Large intestine (tissue), 3 donors: Measurements from ENCODE around the gene DCTN4. TPM values are rescaled to one million over a fixed set of nuclear protein-coding genes. Genes with fewer than 3 reads are reported as not detected.

Experiments used
- DNase-seq, 2 donors: peaks; one replicate each; pipeline versions ENCODE4 v3.0.0 to v3.0.0-alpha.2; 2013
- H3K27ac ChIP-seq: one replicate; pipeline ENCODE4 v1.5.1; 2013; ENCODE audit warnings: low read length
- H3K27me3 ChIP-seq: 2 replicates; pipeline ENCODE4 v1.6.1; 2013; ENCODE audit warnings: low read length; ENCODE audit not compliant: control insufficient read depth, insufficient read depth
- H3K36me3 ChIP-seq: 2 replicates; pipeline ENCODE4 v1.6.1; 2013; ENCODE audit warnings: low read length; ENCODE audit not compliant: control insufficient read depth, insufficient read depth
- H3K4me1 ChIP-seq: one replicate; pipeline ENCODE4 v1.6.1; 2013; ENCODE audit warnings: low read length; ENCODE audit not compliant: control insufficient read depth, insufficient read depth
- H3K4me3 ChIP-seq: one replicate; pipeline ENCODE4 v1.5.1; 2013; ENCODE audit warnings: low read length
- H3K9me3 ChIP-seq: one replicate; pipeline ENCODE4 v1.6.1; 2013; ENCODE audit warnings: mild to moderate bottlenecking, low read depth, low read length, moderate library complexity; ENCODE audit not compliant: control insufficient read depth
- WGBS: methylation state at CpG from one replicate; pipeline ENCODE4 v1.1.5; 2013; ENCODE audit warnings: low lambda C conversion rate; ENCODE audit not compliant: insufficient coverage; 5-methylcytosine and 5-hydroxymethylcytosine counted together
- polyA plus RNA-seq: library from polyadenylated mRNA; unstranded; fragments of 120-200 nt; gene quantifications from one replicate; pipeline ENCODE4 v1.2.1, GENCODE V29; 2013

DCTN4 gene
- polyA plus RNA-seq, 1 donor, result 49.5 TPM

DNA sequence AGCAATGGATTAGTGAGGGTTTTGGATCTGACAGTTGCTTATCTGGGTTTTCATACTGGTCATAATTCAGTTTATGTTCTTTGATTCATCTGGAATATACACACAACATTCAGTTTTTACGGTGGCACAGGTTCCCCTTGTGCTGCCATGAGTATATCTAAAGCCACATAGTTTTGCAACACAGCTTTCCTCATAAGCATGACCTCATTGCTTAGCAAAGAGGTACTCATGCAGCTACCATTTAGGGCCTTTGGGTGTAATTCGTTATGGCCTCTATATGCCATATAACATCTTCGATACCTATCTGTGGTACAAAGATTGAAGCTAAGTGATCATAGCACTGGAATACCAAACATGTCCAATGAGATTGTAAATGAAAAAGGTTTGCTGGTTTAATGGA, 55.1 kb downstream of the DCTN4 start:
- no CpG with 5 or more reads among the region's 3 CpGs for WGBS
- DNase-seq, result no peak

DNA sequence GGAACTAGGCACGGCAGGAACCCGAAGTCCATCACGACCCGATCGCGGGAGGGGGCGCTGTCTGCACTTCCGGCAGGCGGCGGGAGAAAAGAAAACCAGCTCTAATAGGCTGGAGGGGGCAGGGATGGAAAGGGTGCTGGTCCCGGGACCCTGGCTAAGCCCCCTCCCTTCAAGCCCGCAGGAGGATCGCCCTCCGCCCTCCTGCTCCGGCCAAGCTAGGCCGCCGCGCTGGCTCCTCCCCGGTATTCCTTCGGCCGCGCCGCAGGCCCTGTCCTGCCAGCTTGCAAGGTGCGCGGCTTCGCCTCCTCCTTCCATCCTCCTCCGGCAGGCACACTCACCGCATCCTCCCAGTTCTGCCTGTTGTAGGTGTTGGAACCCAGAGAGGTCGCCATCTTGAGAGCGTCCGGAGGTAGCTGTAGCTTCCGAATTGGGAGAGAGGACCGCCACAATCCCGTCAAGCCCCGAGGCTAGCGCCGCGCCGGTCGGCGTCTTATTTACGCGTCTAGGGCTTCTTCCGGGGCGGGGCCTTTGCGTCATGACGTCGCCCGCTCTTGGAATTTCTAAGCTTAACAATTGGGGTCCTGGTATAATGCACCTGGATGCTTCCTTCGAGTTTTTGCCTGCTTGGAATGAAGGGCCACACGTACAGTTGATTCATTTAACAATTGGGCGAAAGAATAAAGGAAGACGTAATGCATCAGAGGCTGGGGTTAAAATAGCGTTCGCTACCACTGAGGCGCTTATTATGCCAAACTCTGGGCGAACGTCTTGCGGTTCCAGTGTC, 58.0 kb downstream of the DCTN4 start, which contains the start of gene RBM22:
Gene RBM22, minus strand, starts transcription at position 469 of the 784 bp plus-strand sequence. Its CDS starts 77 bp downstream, at position 392.
- H3K27me3 ChIP-seq, result no peaks in the 10 kb centered on the region
- H3K4me1 ChIP-seq, result peaks cover 11% of the 10 kb centered on the region
- H3K27ac ChIP-seq, result peak within 1 kb of the TSS; percentile 97
- H3K9me3 ChIP-seq, result peaks cover 3% of the 10 kb centered on the region
- peak within 1 kb of the TSS; percentile 99 for H3K4me3 ChIP-seq
- WGBS, result 0% methylated on average over 3 of the region's 59 CpGs
- H3K36me3 ChIP-seq, result peaks cover 30% of the 10 kb centered on the region
- DNase-seq, result peak; percentile 88 to 95

More for the DNA sequence above, 55.1 kb downstream of the DCTN4 start:
- H3K4me3 ChIP-seq, result no peak overlapping the region
- no peaks in the 10 kb centered on the region for H3K27me3 ChIP-seq
- peaks cover 3% of the 10 kb centered on the region for H3K9me3 ChIP-seq
- peaks cover 9% of the 10 kb centered on the region for H3K36me3 ChIP-seq
- H3K4me1 ChIP-seq, result peaks cover 11% of the 10 kb centered on the region
- no peak overlapping the region for H3K27ac ChIP-seq

DNA sequence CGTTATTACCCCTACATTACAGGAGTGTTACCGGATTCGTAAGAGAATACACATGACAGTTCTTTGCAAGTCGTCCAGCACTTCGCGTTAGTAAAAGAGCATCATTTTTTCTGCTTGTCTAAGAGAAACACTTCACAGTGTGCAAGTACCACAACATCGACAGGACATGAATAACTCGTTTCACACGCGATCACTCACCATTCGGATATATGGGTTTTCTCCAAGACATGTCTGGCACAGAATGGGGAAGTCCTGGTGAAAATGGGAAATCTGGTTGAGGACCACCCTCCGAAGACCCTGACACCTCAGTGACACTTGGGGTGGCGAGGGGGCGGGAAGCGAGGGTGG, 58.6 kb downstream of the DCTN4 start:
- WGBS, result no CpG with 5 or more reads among the region's 15 CpGs
- peaks cover 11% of the 10 kb centered on the region for H3K4me1 ChIP-seq
- H3K9me3 ChIP-seq, result peaks cover 3% of the 10 kb centered on the region
- H3K4me3 ChIP-seq, result peak overlapping the region; percentile 99
- H3K27ac ChIP-seq, result peak overlapping the region; percentile 97
- H3K36me3 ChIP-seq, result peaks cover 36% of the 10 kb centered on the region
- H3K27me3 ChIP-seq, result no peaks in the 10 kb centered on the region
- DNase-seq, result no peak

DNA sequence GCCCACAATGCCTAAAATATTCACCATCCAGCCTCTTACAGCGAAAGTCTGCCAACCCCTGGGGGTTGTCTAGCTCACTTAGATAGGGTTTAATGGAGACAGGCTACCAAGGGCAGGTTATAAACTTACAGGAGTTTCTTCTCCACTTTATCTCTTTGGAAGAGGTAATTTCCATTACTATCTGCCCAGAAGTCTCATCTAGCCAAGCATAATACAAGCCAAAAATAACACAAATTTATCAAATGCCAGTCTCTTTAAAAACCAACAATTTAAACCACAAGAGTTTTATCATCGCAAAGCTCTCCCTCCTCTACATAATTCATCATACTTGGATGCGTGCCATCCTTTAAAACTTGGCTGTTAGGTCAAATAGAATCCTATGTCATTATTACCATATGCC, 64.2 kb downstream of the DCTN4 start:
- no peaks in the 10 kb centered on the region for H3K9me3 ChIP-seq
- DNase-seq, result no peak
- peaks cover 8% of the 10 kb centered on the region for H3K4me1 ChIP-seq
- WGBS, result 83% methylated on average over 1 of the region's 3 CpGs
- no peak overlapping the region for H3K27ac ChIP-seq
- H3K27me3 ChIP-seq, result no peaks in the 10 kb centered on the region
- H3K36me3 ChIP-seq, result peaks cover 80% of the 10 kb centered on the region
- H3K4me3 ChIP-seq, result no peak overlapping the region

DNA sequence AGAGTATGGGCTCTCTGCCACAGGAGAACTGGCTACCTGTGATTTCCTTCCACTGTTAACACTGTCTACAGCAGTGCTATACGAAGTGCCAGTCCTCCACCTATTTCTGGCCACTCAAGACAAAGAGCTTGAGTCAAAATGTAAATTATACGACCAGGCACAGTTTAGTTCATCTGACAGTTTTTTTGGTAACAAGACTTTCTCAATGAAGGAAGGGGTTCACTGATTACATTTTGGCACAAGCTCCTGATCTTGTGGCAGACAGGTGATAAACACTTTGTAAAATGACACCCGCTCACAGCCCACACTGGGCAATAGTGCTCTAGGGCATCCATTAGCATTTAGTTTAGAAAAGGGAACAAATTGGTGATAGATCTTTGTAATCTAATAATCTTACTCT, 66.5 kb downstream of the DCTN4 start:
- no peak overlapping the region for H3K27ac ChIP-seq
- WGBS, result no CpG with 5 or more reads among the region's 3 CpGs
- peaks cover 65% of the 10 kb centered on the region for H3K36me3 ChIP-seq
- no peaks in the 10 kb centered on the region for H3K9me3 ChIP-seq
- H3K4me1 ChIP-seq, result no peaks in the 10 kb centered on the region
- H3K27me3 ChIP-seq, result no peaks in the 10 kb centered on the region
- no peak overlapping the region for H3K4me3 ChIP-seq
- no peak for DNase-seq

DNA sequence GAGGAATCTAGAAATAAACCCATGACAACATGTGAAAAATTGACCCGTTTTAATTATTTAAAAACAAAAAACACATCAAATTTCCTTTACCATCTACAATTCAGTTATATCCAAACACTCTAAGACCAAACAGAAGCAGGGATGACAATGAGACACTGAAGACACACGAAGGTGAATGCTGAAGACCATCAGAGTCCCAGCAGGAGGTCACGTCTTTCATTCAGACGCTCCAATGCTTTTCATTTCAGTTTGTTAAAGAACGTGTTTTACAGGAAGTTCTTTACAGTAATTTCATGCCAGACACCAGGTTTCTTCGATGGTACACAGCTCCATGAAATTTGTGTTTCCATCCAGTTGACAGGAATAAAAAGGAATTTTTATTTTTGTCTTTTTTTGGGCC, 68.1 kb downstream of the DCTN4 start:
- Histone ChIP-seq H3K27ac (no peak overlapping the region), H3K9me3 (no peaks in the 10 kb centered on the region), H3K4me3 (no peak overlapping the region), H3K27me3 (no peaks in the 10 kb centered on the region), H3K36me3 (peaks cover 50% of the 10 kb centered on the region), H3K4me1 (no peaks in the 10 kb centered on the region)
- no peak for DNase-seq
- 100% methylated on average over 2 of the region's 6 CpGs for WGBS

DNA sequence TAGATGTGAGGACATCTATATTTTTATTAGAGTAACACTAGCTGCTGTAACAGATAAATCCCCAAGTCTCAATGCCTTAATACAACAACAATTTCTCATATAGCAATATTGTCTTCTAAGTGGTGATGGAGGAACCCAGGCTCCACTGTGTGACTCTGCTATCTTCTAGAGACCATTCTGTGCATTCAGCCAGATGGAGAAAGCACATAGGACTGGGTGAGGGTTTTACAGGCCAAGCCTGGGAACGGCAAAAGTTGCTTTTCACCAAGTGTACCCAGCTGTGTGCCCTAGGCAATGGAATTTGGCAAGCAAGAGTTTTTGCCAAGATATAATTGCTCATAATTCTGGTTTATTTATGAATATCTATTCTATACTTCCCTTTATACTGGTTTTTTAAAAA, 69.7 kb downstream of the DCTN4 start:
- no peaks in the 10 kb centered on the region for H3K27me3 ChIP-seq
- no peak for DNase-seq
- H3K36me3 ChIP-seq, result peaks cover 33% of the 10 kb centered on the region
- H3K27ac ChIP-seq, result no peak overlapping the region
- H3K9me3 ChIP-seq, result no peaks in the 10 kb centered on the region
- no CpG with 5 or more reads among the region's 1 CpG for WGBS
- no peaks in the 10 kb centered on the region for H3K4me1 ChIP-seq
- H3K4me3 ChIP-seq, result no peak overlapping the region

DNA sequence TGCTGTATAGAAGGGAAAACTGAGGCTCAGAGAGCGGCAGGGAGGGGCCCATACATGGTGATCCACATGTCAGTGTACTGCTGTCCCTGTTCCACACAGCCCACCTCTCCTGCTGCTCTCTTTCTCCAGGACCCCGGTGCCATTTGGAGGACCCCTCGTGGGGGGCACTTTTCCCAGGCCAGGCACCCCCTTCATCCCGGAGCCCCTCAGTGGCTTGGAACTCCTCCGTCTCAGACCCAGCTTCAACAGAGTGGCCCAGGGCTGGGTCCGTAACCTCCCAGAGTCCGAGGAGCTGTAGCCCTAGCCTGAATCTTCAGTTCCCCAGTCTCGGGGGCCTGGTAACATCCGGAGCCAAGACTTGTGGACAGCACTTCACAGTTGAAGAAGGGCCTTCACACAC, 82.2 kb downstream of the DCTN4 start:
- H3K36me3 ChIP-seq, result no peaks in the 10 kb centered on the region
- H3K9me3 ChIP-seq, result peaks cover 4% of the 10 kb centered on the region
- H3K27ac ChIP-seq, result no peak overlapping the region
- peaks cover 14% of the 10 kb centered on the region for H3K27me3 ChIP-seq
- peaks cover 4% of the 10 kb centered on the region for H3K4me1 ChIP-seq
- no CpG with 5 or more reads among the region's 9 CpGs for WGBS
- no peak for DNase-seq
- no peak overlapping the region for H3K4me3 ChIP-seq

DNA sequence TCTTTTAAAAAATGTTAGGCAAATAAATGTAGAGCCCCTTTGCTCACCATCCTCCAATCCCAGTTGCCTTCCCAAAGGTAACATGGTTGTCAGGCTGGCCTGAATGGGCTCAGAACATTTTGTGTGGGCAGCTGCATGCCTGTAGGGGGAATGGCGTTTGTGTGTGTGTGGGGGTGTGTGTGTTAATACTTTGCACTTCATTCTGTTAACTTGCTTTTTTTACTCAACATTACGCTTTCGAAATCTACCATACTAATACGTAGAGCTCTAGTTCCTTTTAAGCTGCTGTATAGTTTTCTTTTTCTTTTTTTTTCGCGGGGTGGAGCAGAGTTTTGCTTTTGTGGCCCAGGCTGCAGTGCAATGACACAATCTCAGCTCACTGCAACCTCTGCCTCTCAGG, 83.7 kb downstream of the DCTN4 start:
- Histone ChIP-seq H3K36me3 (no peaks in the 10 kb centered on the region), H3K27ac (no peak overlapping the region), H3K9me3 (peaks cover 5% of the 10 kb centered on the region), H3K4me3 (no peak overlapping the region), H3K27me3 (peaks cover 28% of the 10 kb centered on the region), H3K4me1 (peaks cover 4% of the 10 kb centered on the region)
- no peak for DNase-seq
- WGBS, result 95% methylated on average over 3 of the region's 6 CpGs

DNA sequence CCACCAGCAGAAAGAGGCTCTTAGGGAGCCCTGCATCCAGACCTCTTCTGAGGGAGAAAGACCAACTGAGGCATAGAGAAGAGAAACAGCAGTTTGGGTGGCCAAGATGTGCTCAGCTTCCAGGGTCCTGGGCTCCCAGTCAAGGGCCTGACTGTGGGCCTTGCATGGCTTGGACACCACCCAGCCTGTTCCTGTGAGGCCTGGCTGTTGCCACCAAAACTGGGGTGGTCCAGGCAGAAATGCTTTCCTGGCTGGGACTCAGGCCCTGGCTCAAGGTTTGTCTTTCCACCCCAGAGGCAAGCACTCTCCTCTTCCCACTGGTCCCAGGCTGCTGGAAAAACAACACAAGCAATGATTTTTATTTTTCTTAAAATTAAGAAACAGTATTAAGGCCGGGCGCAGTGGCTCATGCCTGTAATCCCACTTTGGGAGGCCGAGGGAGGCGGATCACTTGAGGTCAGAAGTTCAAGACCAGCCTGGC, 84.4 kb downstream of the DCTN4 start:
- Histone ChIP-seq H3K27ac (no peak overlapping the region), H3K4me1 (peaks cover 4% of the 10 kb centered on the region), H3K27me3 (peaks cover 33% of the 10 kb centered on the region), H3K4me3 (no peak overlapping the region), H3K36me3 (no peaks in the 10 kb centered on the region), H3K9me3 (peaks cover 5% of the 10 kb centered on the region)
- no CpG with 5 or more reads among the region's 4 CpGs for WGBS
- no peak for DNase-seq

DNA sequence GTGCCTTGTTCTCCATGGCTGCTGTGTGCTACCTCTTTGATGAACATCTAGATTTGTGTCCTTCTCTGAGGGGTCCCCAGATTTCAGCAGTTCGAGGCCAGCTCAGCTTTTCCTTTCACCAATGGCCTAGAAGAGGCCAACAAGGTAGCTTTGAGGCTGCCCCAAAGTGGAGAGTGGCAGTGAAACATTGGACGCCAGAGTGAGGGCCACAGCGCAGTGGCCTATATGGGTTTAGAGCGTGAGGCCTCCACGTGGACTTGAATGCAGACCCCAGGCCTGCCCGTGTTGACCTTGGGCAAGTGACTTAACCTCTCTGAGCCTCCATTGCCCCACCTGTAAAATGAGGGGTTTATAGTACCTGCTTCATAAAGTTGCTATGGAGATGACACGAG, 85.9 kb downstream of the DCTN4 start:
- 100% methylated on average over 1 of the region's 7 CpGs for WGBS
- H3K36me3 ChIP-seq, result no peaks in the 10 kb centered on the region
- H3K27ac ChIP-seq, result no peak overlapping the region
- H3K4me1 ChIP-seq, result peaks cover 4% of the 10 kb centered on the region
- peak overlapping the region; percentile 50 for H3K4me3 ChIP-seq
- no peak for DNase-seq
- peaks cover 37% of the 10 kb centered on the region for H3K27me3 ChIP-seq
- H3K9me3 ChIP-seq, result peaks cover 5% of the 10 kb centered on the region
